WTC11 (cell line): ENCODE data around the gene IRAK2. TPM values are rescaled to one million over a fixed set of nuclear protein-coding genes. Genes with fewer than 3 reads are reported as not detected.
"Not testable (repeated sequence)": the region's sequence is repeated elsewhere in the genome, so short reads cannot be mapped to it uniquely, and the experiment has no call there.

Source experiments
- ATAC-seq: fragments of 200-7000 bp; cut with Tn5 transposase; 2 replicates; pipeline ENCODE4 v1.10.0; 2021; ENCODE audit warnings: mild to moderate bottlenecking, moderate library complexity
- CTCF ChIA-PET: fragments of 300-600 bp; sonication (Branson Sonifier 250); formaldehyde crosslinking; loops from one replicate; lab custom pipeline; 2021; ENCODE audit warnings: antibody characterized with exemption; lab: Charles Lee
- POLR2A ChIA-PET: fragments of 350-600 bp; sonication (Branson Sonifier 250); formaldehyde crosslinking; loops from one replicate; lab custom pipeline; 2021; ENCODE audit warnings: antibody characterized with exemption; lab: Charles Lee
- DNase-seq: peaks from one replicate; pipeline ENCODE4 v3.0.0; 2021; ENCODE audit warnings: low spot score
- H3K27ac Mint-ChIP-seq: 2 replicates; pipeline ENCODE4 v1.8.0; 2021; ENCODE audit warnings: mixed read lengths
- H3K27me3 Mint-ChIP-seq: 2 replicates; pipeline ENCODE4 v1.8.0; 2021; ENCODE audit warnings: low read depth, mild to moderate bottlenecking, moderate library complexity, mixed read lengths
- H3K36me3 Mint-ChIP-seq: 2 replicates; pipeline ENCODE4 v1.8.0; 2021; ENCODE audit warnings: mixed read lengths
- H3K4me1 Mint-ChIP-seq: 2 replicates; pipeline ENCODE4 v1.8.0; 2022; ENCODE audit warnings: mixed read lengths
- H3K4me3 Mint-ChIP-seq: 2 replicates; pipeline ENCODE4 v1.8.0; 2021; ENCODE audit warnings: mild to moderate bottlenecking, moderate library complexity, mixed read lengths
- H3K9me3 Mint-ChIP-seq: 2 replicates; pipeline ENCODE4 v1.8.0; 2021; ENCODE audit warnings: mixed read lengths
- CBFB ChIP-seq: sonication (generic); formaldehyde crosslinking; IDR thresholded peaks from 2 replicates; pipeline ENCODE4 v1.8.1; 2022; ENCODE audit warnings: mild to moderate bottlenecking, low read depth, missing genetic modification reagents
- CREB1 ChIP-seq: sonication (generic); formaldehyde crosslinking; IDR thresholded peaks from 2 replicates; pipeline ENCODE4 v1.8.0; 2023; ENCODE audit warnings: mild to moderate bottlenecking, missing genetic modification reagents
- ELF4 ChIP-seq: sonication (generic); formaldehyde crosslinking; IDR thresholded peaks from 2 replicates; pipeline ENCODE4 v1.8.1; 2022; ENCODE audit warnings: low read depth, mild to moderate bottlenecking, moderate library complexity, missing genetic modification reagents
- ESRRA ChIP-seq: sonication (generic); formaldehyde crosslinking; IDR thresholded peaks from 2 replicates; pipeline ENCODE4 v1.8.1; 2022; ENCODE audit warnings: mild to moderate bottlenecking, missing genetic modification reagents, borderline replicate concordance
- FOXJ3 ChIP-seq: sonication (generic); formaldehyde crosslinking; IDR thresholded peaks from 2 replicates; pipeline ENCODE4 v1.9.0; 2021; ENCODE audit warnings: missing genetic modification reagents, mild to moderate bottlenecking, borderline replicate concordance
- FOXK1 ChIP-seq: sonication (generic); formaldehyde crosslinking; IDR thresholded peaks from 2 replicates; pipeline ENCODE4 v1.8.0; 2022; ENCODE audit warnings: mild to moderate bottlenecking, moderate library complexity, missing genetic modification reagents
- FOXP1 ChIP-seq: sonication (generic); formaldehyde crosslinking; IDR thresholded peaks from 2 replicates; pipeline ENCODE4 v1.8.0; 2022; ENCODE audit warnings: missing genetic modification reagents, mild to moderate bottlenecking, moderate library complexity, borderline replicate concordance
- IRF2 ChIP-seq: sonication (generic); formaldehyde crosslinking; IDR thresholded peaks from 2 replicates; pipeline ENCODE4 v1.8.0; 2022; ENCODE audit warnings: low read depth, missing genetic modification reagents, borderline replicate concordance
- MXD4 ChIP-seq: fragments of 250-450 bp; sonication (Bioruptor Pico); IDR thresholded peaks from 2 replicates; pipeline ENCODE4 v1.8.0; 2021; ENCODE audit warnings: mild to moderate bottlenecking, moderate library complexity, borderline replicate concordance
- NFE2L1 ChIP-seq: sonication (generic); formaldehyde crosslinking; IDR thresholded peaks from 2 replicates; pipeline ENCODE4 v1.8.1; 2023; ENCODE audit warnings: missing genetic modification reagents
- NFYB ChIP-seq: sonication (generic); formaldehyde crosslinking; conservative IDR thresholded peaks from 2 replicates; pipeline ENCODE4 v1.8.0; 2022; ENCODE audit warnings: low read depth, missing genetic modification reagents
- NR1H2 ChIP-seq: sonication (generic); formaldehyde crosslinking; IDR thresholded peaks from 2 replicates; pipeline ENCODE4 v1.9.0; 2021; ENCODE audit warnings: mild to moderate bottlenecking, moderate library complexity, missing genetic modification reagents
- NR3C1 ChIP-seq: sonication (generic); formaldehyde crosslinking; conservative IDR thresholded peaks from 2 replicates; pipeline ENCODE4 v1.8.1; 2023; ENCODE audit warnings: low read depth, mild to moderate bottlenecking, missing genetic modification reagents
- SMAD4 ChIP-seq: sonication (generic); formaldehyde crosslinking; IDR thresholded peaks from 2 replicates; pipeline ENCODE4 v1.8.0; 2022; ENCODE audit warnings: mild to moderate bottlenecking, missing genetic modification reagents
- TCF7 ChIP-seq: sonication (generic); formaldehyde crosslinking; IDR thresholded peaks from 2 replicates; pipeline ENCODE4 v1.8.0; 2022; ENCODE audit warnings: mild to moderate bottlenecking, low read depth, missing genetic modification reagents, moderate library complexity
- ZNF263 ChIP-seq: sonication (generic); formaldehyde crosslinking; IDR thresholded peaks from 2 replicates; pipeline ENCODE4 v1.8.1; 2022; ENCODE audit warnings: low read depth, mild to moderate bottlenecking, moderate library complexity, missing genetic modification reagents
- ZNF416 ChIP-seq: fragments of 250-450 bp; sonication (Bioruptor Pico); IDR thresholded peaks from 2 replicates; pipeline ENCODE4 v1.9.0; 2021; ENCODE audit warnings: mild to moderate bottlenecking, inconsistent platforms
- total RNA-seq: library from RNA; stranded (reverse); gene quantifications from 3 replicates; pipeline ENCODE4 v1.2.3, GENCODE V29; 2021
- TF ChIP-seq, protein P1 (sequence below): sonication (generic); formaldehyde crosslinking; IDR thresholded peaks from 2 replicates; pipeline ENCODE4 v1.8.1; 2023; ENCODE audit warnings: mild to moderate bottlenecking, missing genetic modification reagents
- TF ChIP-seq, protein P2 (sequence below): sonication (generic); formaldehyde crosslinking; IDR thresholded peaks from 2 replicates; pipeline ENCODE4 v1.8.0; 2022; ENCODE audit warnings: mild to moderate bottlenecking, missing genetic modification reagents
- TF ChIP-seq, protein P3 (sequence below): sonication (generic); formaldehyde crosslinking; conservative IDR thresholded peaks from 2 replicates; pipeline ENCODE4 v1.8.1; 2023; ENCODE audit warnings: mild to moderate bottlenecking, low read depth, missing genetic modification reagents, moderate library complexity
- TF ChIP-seq, protein P4 (sequence below): sonication (generic); formaldehyde crosslinking; IDR thresholded peaks from 2 replicates; pipeline ENCODE4 v1.8.1; 2022; ENCODE audit warnings: missing genetic modification reagents, borderline replicate concordance

IRAK2 gene
- total RNA-seq, 1 experiment from 2014 or later, result 1.4 TPM

DNA sequence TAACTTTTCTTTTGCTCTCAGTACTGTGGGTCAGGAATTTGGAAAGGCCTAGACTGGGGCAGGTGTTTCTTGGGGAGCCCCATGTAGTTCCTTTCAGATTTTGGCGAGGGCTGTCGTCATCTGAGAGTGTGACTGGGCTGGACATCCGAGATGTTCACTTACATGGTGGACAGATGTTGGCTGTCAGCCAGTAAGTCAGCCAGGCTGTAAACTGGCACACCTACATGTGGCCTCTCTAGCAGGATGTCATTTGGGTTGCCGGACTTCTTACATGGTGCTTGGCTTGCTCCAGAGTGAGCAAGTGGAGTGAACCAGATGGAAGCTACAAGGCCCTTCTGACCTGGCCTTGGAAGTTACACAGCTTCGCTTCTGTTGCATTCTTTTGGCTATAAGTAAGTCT lies 104.2 kb downstream of the IRAK2 start:
- Mint-ChIP-seq H3K27ac (no peak overlapping the region), H3K27me3 (no peaks in the 10 kb centered on the region), H3K4me3 (no peak overlapping the region), H3K36me3 (peaks cover 47% of the 10 kb centered on the region), H3K9me3 (no peaks in the 10 kb centered on the region), H3K4me1 (peaks cover 4% of the 10 kb centered on the region; the same call in 1 of the 2 replicates)
- TF ChIP-seq ESRRA (no peak), FOXP1 (no peak), CBFB (CRISPR knock-in tag) (no peak), FOXK1 (CRISPR knock-in tag) (no peak), TCF7 (no peak), ELF4 (CRISPR knock-in tag) (no peak), IRF2 (CRISPR knock-in tag) (no peak), NFYB (CRISPR knock-in tag) (no peak)
- DNase-seq (no peak), ATAC-seq (no peak)
- ChIA-PET CTCF (no interaction called here), POLR2A (no interaction called here)

DNA sequence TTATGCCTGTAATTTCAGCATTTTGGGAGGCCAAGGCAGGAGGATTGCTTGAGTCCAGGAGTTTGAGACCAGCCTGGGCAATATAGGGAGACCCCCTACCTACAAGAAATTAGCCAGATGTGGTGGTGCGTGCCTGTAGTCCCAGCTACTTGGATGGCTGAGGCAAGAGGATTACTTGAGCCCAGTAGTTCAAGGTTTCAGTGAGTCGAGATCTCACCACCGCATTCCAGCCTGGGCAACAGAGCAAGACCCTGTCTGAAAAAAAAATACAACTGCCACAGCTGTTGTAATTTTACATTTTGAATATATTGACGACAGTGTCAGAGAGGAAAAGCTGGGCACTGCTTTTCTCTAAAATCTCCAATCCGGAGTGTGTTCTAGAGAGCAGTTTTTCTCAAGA lies 104.7 kb downstream of the IRAK2 start:
- no peak for DNase-seq
- ChIA-PET POLR2A (interaction anchor here (0.8 kb wide), 1 partner anchor 68 kb away, joined by 3 read pairs; no protein-coding TSS in a partner anchor), CTCF (no interaction called here)
- Mint-ChIP-seq H3K36me3 (peaks cover 48% of the 10 kb centered on the region), H3K27me3 (no peaks in the 10 kb centered on the region), H3K4me1 (no peaks in the 10 kb centered on the region)
- ATAC-seq, result no peak
- no peak for TF ChIP-seq NR3C1
- TF ChIP-seq, all 79 proteins: peak for 0
- no peaks in the 10 kb centered on the region for H3K9me3 Mint-ChIP-seq
- no peak overlapping the region for H3K27ac Mint-ChIP-seq
- H3K4me3 Mint-ChIP-seq, result no peak overlapping the region

DNA sequence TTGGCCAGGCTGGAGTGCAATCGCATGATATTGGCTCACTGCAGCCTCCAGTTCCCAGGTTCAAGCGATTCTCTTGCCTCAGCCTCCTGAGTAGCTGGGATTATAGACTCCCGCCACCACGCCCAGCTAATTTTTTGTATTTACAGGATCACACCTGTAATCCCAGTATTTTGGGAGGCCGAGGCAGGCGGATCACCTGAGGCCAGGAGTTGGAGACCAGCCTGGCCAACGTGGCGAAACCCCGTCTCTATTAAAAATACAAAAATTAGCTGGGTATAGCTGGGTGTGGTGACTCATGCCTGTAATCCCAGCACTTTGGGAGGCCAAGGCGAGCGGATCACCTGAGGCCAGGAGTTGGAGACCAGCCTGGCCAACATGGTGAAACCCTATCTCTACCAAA lies 107.8 kb downstream of the IRAK2 start:
- not testable (repeated sequence) for H3K27me3 Mint-ChIP-seq, H3K9me3 Mint-ChIP-seq, DNase-seq, H3K27ac Mint-ChIP-seq, H3K4me3 Mint-ChIP-seq, ATAC-seq, H3K4me1 Mint-ChIP-seq
- ChIA-PET POLR2A (interaction anchor here (0.7 kb wide), 1 partner anchor 1442 kb away, joined by 3 read pairs; no protein-coding TSS in a partner anchor), CTCF (interaction anchor here (0.7 kb wide), 1 partner anchor 9 kb away, joined by 3 read pairs; no protein-coding TSS in a partner anchor)
- peaks cover 44% of the 10 kb centered on the region for H3K36me3 Mint-ChIP-seq

DNA sequence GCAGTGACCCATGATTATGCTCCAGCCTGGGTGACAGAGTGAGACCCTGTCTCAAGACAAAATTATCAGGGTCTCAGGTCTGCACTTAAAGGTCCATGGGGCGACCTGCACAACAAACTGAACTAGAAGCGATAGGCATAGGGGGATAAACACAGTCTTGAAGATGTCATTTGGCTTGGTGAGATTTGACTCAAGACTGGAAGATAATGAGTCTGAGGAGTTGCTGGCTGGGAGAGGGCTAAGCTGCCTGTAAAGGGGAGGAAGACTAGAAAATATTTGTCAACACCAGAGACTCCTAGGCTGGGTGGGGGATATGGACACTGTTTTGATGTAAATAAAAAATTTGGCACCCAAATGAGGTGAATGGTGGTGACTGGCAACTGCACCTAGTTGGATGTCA lies 108.3 kb downstream of the IRAK2 start:
- ATAC-seq, result no peak
- H3K9me3 Mint-ChIP-seq, result no peaks in the 10 kb centered on the region
- DNase-seq, result no peak
- peaks cover 45% of the 10 kb centered on the region for H3K36me3 Mint-ChIP-seq
- H3K27ac Mint-ChIP-seq, result peak overlapping the region; percentile 48; the same call in 1 of the 2 replicates
- no peaks in the 10 kb centered on the region for H3K4me1 Mint-ChIP-seq
- POLR2A ChIA-PET, result interaction anchor here (0.7 kb wide), 1 partner anchor 1441 kb away, joined by 3 read pairs; no protein-coding TSS in a partner anchor
- H3K27me3 Mint-ChIP-seq, result no peaks in the 10 kb centered on the region
- TF ChIP-seq, protein P1, sequence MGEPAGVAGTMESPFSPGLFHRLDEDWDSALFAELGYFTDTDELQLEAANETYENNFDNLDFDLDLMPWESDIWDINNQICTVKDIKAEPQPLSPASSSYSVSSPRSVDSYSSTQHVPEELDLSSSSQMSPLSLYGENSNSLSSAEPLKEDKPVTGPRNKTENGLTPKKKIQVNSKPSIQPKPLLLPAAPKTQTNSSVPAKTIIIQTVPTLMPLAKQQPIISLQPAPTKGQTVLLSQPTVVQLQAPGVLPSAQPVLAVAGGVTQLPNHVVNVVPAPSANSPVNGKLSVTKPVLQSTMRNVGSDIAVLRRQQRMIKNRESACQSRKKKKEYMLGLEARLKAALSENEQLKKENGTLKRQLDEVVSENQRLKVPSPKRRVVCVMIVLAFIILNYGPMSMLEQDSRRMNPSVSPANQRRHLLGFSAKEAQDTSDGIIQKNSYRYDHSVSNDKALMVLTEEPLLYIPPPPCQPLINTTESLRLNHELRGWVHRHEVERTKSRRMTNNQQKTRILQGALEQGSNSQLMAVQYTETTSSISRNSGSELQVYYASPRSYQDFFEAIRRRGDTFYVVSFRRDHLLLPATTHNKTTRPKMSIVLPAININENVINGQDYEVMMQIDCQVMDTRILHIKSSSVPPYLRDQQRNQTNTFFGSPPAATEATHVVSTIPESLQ (CRISPR knock-in tag), result no peak
- H3K4me3 Mint-ChIP-seq, result no peak overlapping the region
- CTCF ChIA-PET, result interaction anchor here (0.7 kb wide), 1 partner anchor 10 kb away, joined by 3 read pairs; no protein-coding TSS in a partner anchor

DNA sequence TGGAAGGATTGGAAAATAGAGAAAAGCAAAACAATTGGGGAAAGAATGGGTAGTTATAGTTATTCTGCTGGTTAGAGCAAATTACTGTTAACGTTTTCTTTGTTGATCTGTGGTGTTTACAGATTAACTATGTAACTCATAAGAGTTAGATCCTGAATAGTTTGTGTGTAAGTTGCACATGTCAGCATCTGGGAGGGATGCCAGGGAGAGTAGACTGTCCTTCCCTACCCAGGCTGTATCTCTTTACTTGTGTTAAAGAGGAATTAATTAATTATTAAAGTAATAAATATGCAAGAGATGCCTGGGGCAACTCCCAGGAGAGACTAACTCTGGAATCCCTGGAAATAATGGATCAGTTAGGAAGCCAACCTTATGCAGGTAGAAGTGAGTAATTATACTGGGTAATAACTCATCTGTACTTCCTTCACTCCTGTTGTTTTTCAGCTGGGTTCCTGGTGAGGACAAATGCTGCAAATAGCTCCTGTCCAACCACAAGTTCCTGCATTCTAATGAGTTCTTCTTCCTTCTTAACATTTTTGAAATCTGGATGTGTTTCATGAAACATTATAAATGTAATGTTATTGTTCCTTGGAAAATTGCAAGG lies 109.1 kb downstream of the IRAK2 start:
- ChIA-PET CTCF (interaction anchor here (1.5 kb wide), 1 partner anchor 10 kb away, joined by 8 read pairs; no protein-coding TSS in a partner anchor), POLR2A (no interaction called here)
- H3K4me3 Mint-ChIP-seq, result no peak overlapping the region
- TF ChIP-seq ZNF416 (CRISPR knock-in tag), result no peak
- no peak for TF ChIP-seq ZNF263 (CRISPR knock-in tag)
- no peak for TF ChIP-seq SMAD4 (CRISPR knock-in tag)
- no peak for TF ChIP-seq FOXJ3
- TF ChIP-seq MXD4, result no peak
- no peak for TF ChIP-seq NR1H2 (CRISPR knock-in tag)
- no peak for TF ChIP-seq NFE2L1
- TF ChIP-seq, protein P2, sequence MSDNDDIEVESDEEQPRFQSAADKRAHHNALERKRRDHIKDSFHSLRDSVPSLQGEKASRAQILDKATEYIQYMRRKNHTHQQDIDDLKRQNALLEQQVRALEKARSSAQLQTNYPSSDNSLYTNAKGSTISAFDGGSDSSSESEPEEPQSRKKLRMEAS (CRISPR knock-in tag), result no peak
- TF ChIP-seq, protein P3, sequence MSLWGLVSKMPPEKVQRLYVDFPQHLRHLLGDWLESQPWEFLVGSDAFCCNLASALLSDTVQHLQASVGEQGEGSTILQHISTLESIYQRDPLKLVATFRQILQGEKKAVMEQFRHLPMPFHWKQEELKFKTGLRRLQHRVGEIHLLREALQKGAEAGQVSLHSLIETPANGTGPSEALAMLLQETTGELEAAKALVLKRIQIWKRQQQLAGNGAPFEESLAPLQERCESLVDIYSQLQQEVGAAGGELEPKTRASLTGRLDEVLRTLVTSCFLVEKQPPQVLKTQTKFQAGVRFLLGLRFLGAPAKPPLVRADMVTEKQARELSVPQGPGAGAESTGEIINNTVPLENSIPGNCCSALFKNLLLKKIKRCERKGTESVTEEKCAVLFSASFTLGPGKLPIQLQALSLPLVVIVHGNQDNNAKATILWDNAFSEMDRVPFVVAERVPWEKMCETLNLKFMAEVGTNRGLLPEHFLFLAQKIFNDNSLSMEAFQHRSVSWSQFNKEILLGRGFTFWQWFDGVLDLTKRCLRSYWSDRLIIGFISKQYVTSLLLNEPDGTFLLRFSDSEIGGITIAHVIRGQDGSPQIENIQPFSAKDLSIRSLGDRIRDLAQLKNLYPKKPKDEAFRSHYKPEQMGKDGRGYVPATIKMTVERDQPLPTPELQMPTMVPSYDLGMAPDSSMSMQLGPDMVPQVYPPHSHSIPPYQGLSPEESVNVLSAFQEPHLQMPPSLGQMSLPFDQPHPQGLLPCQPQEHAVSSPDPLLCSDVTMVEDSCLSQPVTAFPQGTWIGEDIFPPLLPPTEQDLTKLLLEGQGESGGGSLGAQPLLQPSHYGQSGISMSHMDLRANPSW (CRISPR knock-in tag), result no peak
- TF ChIP-seq, protein P4, sequence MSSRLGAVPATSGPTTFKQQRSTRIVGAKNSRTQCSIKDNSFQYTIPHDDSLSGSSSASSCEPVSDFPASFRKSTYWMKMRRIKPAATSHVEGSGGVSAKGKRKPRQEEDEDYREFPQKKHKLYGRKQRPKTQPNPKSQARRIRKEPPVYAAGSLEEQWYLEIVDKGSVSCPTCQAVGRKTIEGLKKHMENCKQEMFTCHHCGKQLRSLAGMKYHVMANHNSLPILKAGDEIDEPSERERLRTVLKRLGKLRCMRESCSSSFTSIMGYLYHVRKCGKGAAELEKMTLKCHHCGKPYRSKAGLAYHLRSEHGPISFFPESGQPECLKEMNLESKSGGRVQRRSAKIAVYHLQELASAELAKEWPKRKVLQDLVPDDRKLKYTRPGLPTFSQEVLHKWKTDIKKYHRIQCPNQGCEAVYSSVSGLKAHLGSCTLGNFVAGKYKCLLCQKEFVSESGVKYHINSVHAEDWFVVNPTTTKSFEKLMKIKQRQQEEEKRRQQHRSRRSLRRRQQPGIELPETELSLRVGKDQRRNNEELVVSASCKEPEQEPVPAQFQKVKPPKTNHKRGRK, result no peak
- TF ChIP-seq CREB1 (CRISPR knock-in tag), result no peak

More for the DNA sequence above, 109.1 kb downstream of the IRAK2 start:
- no peaks in the 10 kb centered on the region for H3K4me1 Mint-ChIP-seq
- DNase-seq (no peak), ATAC-seq (no peak)
- H3K9me3 Mint-ChIP-seq, result no peaks in the 10 kb centered on the region
- H3K27me3 Mint-ChIP-seq, result no peaks in the 10 kb centered on the region
- peaks cover 49% of the 10 kb centered on the region for H3K36me3 Mint-ChIP-seq
- no peak overlapping the region for H3K27ac Mint-ChIP-seq
